Neural crest cell (in vitro differentiated cells): ENCODE data around the gene GPC6. TPM values are rescaled to one million over a fixed set of nuclear protein-coding genes. Genes with fewer than 3 reads are reported as not detected.
A peak's percentile ranks its signal among the peaks of the same experiment; 100 is the strongest.

Source experiments
- DNase-seq: peaks from one replicate; pipeline ENCODE4 v3.0.0; 2021; ENCODE audit warnings: low read depth, mixed read lengths, low spot score
- H3K27ac Mint-ChIP-seq: one replicate; pipeline ENCODE4 v1.8.0; 2021; ENCODE audit warnings: mild to moderate bottlenecking, mixed read lengths; ENCODE audit not compliant: unreplicated experiment
- H3K27me3 Mint-ChIP-seq: 2 replicates; pipeline ENCODE4 v1.8.0; 2021; ENCODE audit warnings: low read depth, mild to moderate bottlenecking, mixed read lengths
- H3K36me3 Mint-ChIP-seq: 2 replicates; pipeline ENCODE4 v1.8.0; 2021; ENCODE audit warnings: low read depth, mild to moderate bottlenecking, mixed read lengths
- H3K4me1 Mint-ChIP-seq: 2 replicates; pipeline ENCODE4 v1.8.0; 2021; ENCODE audit warnings: mixed read lengths
- H3K4me3 Mint-ChIP-seq: one replicate; pipeline ENCODE4 v1.8.0; 2021; ENCODE audit warnings: mild to moderate bottlenecking, mixed read lengths
- H3K9me3 Mint-ChIP-seq: 2 replicates; pipeline ENCODE4 v1.8.0; 2021; ENCODE audit warnings: mixed read lengths
- total RNA-seq: library from RNA; stranded (reverse); gene quantifications from 2 replicates; pipeline ENCODE4 v1.2.1, GENCODE V29; 2021
- TF ChIP-seq, protein P1 (sequence below): fragments of 200-600 bp; sonication (generic); conservative IDR thresholded peaks from 2 replicates; pipeline ENCODE4 v1.5.0; 2021; ENCODE audit warnings: antibody characterized with exemption, mild to moderate bottlenecking

The GPC6 gene
- total RNA-seq, 1 donor from 2014 or later, result 13.4 TPM

DNA sequence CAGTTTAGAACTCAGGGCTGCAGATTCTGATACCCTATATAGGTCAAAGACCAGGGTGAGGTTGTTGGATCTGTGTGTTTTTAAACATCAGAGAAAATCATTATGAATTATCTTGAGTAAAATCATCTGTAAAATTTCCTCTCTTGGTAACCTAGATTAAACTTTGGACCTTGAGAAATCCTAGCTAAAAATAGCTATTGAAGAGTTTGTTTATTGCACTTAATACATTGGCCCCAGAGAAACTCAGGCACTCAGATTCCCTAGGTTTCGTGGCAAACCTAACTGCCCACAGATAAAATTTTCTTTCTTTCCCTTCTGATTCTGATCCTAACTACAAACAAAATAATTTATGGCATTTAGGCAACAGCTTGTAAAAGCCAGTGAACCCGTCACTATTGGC is 102.3 kb downstream of the GPC6 start:
- Mint-ChIP-seq H3K4me1 (no peaks in the 10 kb centered on the region), H3K4me3 (no peak overlapping the region), H3K9me3 (peaks cover 5% of the 10 kb centered on the region), H3K27me3 (no peaks in the 10 kb centered on the region), H3K36me3 (no peaks in the 10 kb centered on the region), H3K27ac (no peak overlapping the region)
- TF ChIP-seq, protein P1, sequence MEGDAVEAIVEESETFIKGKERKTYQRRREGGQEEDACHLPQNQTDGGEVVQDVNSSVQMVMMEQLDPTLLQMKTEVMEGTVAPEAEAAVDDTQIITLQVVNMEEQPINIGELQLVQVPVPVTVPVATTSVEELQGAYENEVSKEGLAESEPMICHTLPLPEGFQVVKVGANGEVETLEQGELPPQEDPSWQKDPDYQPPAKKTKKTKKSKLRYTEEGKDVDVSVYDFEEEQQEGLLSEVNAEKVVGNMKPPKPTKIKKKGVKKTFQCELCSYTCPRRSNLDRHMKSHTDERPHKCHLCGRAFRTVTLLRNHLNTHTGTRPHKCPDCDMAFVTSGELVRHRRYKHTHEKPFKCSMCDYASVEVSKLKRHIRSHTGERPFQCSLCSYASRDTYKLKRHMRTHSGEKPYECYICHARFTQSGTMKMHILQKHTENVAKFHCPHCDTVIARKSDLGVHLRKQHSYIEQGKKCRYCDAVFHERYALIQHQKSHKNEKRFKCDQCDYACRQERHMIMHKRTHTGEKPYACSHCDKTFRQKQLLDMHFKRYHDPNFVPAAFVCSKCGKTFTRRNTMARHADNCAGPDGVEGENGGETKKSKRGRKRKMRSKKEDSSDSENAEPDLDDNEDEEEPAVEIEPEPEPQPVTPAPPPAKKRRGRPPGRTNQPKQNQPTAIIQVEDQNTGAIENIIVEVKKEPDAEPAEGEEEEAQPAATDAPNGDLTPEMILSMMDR, result no peak
- DNase-seq, result no peak

DNA sequence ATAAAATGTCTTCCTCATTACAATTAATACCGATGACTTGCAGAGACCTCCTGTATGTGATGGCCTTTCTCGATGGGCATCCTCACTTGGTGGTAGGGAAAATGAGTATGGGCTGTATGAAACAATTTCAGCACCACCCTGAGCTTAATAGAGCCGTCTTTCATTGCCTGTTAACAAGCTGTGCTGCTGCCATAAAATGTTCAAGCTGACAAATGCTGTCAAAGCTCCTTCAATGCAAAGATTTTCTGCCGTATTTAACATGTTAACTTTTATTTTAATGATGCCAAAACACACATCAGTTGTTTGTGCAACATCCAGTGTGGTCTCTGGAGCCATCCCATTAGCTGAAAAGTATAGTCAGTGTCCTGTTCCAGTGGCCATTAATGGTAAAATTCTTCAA is 110.1 kb downstream of the GPC6 start:
- H3K9me3 Mint-ChIP-seq, result peaks cover 20% of the 10 kb centered on the region
- peaks cover 9% of the 10 kb centered on the region for H3K4me1 Mint-ChIP-seq
- H3K36me3 Mint-ChIP-seq, result peaks cover 11% of the 10 kb centered on the region
- TF ChIP-seq, protein P1, result no peak
- no peak overlapping the region for H3K27ac Mint-ChIP-seq
- no peak for DNase-seq
- no peaks in the 10 kb centered on the region for H3K27me3 Mint-ChIP-seq
- no peak overlapping the region for H3K4me3 Mint-ChIP-seq

DNA sequence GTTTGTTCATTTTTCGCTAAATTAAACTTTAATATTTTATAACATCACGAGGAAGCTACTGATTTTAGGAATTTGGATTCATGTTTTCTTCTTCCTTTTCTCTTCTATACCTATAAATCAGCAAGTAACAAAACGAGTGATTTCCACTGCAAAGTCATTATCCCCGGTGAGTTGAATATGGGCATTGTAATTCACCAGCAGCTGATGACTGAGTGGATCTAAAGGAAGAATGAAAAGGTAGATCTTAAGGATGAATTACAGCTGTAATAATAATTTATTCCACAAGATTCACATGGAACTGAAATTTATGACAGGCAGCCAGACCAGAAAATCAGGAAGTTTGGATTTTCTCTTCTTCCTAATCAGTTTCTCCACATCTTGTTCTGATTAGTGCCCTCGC is 111.4 kb downstream of the GPC6 start:
- TF ChIP-seq, protein P1, result no peak
- Mint-ChIP-seq H3K9me3 (peaks cover 21% of the 10 kb centered on the region), H3K4me3 (no peak overlapping the region), H3K27me3 (no peaks in the 10 kb centered on the region), H3K27ac (peak overlapping the region; percentile 39), H3K36me3 (peaks cover 11% of the 10 kb centered on the region), H3K4me1 (peaks cover 9% of the 10 kb centered on the region)
- no peak for DNase-seq

DNA sequence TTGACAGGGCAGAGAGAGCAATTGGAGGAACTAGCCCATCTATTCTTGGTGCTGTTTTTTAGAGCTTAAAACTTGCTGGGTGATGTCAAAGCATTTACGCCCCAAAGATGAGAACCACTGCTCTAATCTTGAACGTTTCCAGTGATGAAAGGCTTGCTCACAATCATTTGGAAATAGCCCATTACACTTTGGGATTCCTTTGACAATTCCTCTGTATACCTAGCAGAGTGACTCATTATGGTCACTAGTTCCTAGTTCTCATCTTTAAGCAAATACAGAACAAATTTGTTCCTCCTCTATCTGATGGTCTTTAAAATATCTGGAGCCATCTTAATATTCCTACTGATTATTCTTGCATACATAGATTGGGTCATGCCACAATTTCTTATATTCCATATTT is 112.3 kb downstream of the GPC6 start:
- Mint-ChIP-seq H3K27me3 (no peaks in the 10 kb centered on the region), H3K4me1 (peaks cover 9% of the 10 kb centered on the region), H3K9me3 (peaks cover 20% of the 10 kb centered on the region), H3K4me3 (no peak overlapping the region), H3K27ac (no peak overlapping the region), H3K36me3 (peaks cover 11% of the 10 kb centered on the region)
- DNase-seq, result no peak
- TF ChIP-seq, protein P1, result no peak

DNA sequence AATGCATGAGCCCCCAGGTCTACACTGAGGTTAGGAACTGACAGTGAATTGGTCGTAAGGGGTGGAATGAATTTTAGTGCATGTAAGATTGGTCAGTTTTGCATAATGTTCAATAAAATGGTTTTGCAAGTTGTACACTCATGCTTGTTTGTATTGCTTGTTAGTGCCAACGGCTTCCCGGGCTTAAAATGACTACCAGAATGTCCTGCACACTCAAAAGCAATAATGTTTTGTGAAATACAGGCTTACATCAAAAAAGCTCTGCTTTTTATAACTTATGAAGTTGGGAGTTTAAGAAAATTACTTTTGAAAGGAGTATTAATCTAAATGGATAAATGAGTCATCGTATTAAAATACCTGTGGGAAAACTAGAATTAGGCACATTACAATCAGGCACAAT is 112.9 kb downstream of the GPC6 start:
- DNase-seq, result no peak
- no peak overlapping the region for H3K4me3 Mint-ChIP-seq

More for the DNA sequence above, 112.9 kb downstream of the GPC6 start:
- no peaks in the 10 kb centered on the region for H3K27me3 Mint-ChIP-seq
- peaks cover 9% of the 10 kb centered on the region for H3K4me1 Mint-ChIP-seq
- H3K36me3 Mint-ChIP-seq, result peaks cover 11% of the 10 kb centered on the region
- TF ChIP-seq, protein P1, result no peak
- peaks cover 20% of the 10 kb centered on the region for H3K9me3 Mint-ChIP-seq
- no peak overlapping the region for H3K27ac Mint-ChIP-seq
